Measurements from ENCODE around the gene MAST1. TPM values are rescaled to one million over a fixed set of nuclear protein-coding genes. Genes with fewer than 3 reads are reported as not detected.
A peak's percentile ranks its signal among the peaks of the same experiment; 100 is the strongest.
"Not testable (repeated sequence)": the region's sequence is repeated elsewhere in the genome, so short reads cannot be mapped to it uniquely, and the experiment has no call there.

MAST1 gene
- total RNA-seq, 2 donors from 2014 or later = not detected

DNA sequence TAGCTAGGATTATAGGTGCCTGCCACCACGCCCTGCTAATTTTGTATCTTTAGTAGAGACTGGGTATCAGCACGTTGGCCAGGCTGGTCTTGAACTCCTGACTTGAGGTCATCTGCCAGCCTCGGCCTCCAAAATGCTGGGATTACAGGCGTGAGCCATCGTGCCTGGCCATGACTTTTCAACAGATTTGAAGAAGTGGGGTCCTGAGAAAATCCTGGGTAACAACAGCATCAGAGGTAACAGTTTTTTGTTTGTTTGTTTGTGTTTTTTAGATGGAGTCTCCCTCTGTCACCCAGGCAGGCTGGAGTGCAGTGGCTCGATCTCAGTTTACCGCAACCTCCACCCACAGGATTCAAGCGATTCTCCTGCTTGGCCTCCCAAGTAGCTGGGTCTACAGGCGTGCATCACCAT is 43.3 kb upstream of the MAST1 start:
- H3K4me1 ChIP-seq = peaks cover 0 to 26% of the 10 kb centered on the region in 2 donors
- no peaks in the 10 kb centered on the region for H3K9me3 ChIP-seq
- DNase-seq (ENCODE audit: low spot score) = no peak
- H3K4me3 ChIP-seq = no peak overlapping the region
- H3K27ac ChIP-seq = peak overlapping the region; percentile 96 to 99
- H3K27me3 ChIP-seq = no peaks in the 10 kb centered on the region
- TF ChIP-seq, protein P1, sequence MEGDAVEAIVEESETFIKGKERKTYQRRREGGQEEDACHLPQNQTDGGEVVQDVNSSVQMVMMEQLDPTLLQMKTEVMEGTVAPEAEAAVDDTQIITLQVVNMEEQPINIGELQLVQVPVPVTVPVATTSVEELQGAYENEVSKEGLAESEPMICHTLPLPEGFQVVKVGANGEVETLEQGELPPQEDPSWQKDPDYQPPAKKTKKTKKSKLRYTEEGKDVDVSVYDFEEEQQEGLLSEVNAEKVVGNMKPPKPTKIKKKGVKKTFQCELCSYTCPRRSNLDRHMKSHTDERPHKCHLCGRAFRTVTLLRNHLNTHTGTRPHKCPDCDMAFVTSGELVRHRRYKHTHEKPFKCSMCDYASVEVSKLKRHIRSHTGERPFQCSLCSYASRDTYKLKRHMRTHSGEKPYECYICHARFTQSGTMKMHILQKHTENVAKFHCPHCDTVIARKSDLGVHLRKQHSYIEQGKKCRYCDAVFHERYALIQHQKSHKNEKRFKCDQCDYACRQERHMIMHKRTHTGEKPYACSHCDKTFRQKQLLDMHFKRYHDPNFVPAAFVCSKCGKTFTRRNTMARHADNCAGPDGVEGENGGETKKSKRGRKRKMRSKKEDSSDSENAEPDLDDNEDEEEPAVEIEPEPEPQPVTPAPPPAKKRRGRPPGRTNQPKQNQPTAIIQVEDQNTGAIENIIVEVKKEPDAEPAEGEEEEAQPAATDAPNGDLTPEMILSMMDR (IDR thresholded peaks at IDR 0.05) = no peak
- peaks cover 23% of the 10 kb centered on the region for H3K36me3 ChIP-seq

DNA sequence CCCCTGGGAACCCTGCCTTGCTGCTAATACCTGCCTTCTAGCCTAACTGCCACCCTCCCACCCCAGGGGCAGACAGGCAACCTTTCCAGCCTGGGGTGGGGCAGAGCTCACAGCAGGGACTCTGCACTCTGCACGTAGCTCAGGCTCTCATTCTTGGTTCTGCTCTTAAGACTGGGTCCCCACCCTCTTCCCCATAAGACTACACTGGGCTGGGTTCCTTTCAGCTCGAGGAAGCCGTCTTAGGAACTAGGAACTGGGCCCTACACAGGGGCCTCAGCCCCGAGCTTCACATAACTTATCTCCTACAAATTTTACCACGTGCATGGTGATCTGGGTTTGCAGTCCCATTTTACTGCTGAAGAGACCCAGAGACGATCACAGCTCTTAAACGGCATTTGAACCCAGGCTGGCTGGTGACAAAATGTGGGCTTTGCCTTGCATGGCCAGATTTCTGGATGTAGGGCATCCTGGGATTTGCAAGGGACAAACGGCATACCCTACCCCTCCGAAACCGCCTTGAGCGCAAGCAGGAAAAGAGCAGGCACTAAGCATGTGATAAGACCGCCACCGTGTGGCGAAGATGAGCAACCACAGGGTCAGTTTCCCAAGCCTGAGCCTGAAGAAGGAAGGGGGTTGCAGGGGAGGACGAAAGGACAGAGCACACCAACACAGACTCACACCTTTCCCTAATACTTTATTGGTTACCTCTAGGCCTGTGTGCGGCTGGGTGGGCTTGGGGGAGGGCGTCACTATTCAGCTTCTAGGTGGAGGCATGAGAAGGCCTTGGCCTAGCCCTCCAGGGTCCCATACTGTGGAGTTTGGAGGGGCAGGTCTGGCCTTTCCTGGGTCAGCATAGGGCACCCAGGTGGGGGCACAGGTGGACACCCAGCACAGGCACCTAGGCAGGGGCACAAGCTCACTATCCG is 41.9 kb upstream of the MAST1 start:
- no peaks in the 10 kb centered on the region for H3K27me3 ChIP-seq
- H3K27ac ChIP-seq = peak overlapping the region; percentile 13 to 49
- TF ChIP-seq, protein P1 (IDR thresholded peaks at IDR 0.05) = peak; percentile 82 to 95
- peaks cover 0 to 30% of the 10 kb centered on the region in 2 donors for H3K4me1 ChIP-seq
- H3K9me3 ChIP-seq = no peaks in the 10 kb centered on the region
- peak; percentile 87 for DNase-seq (ENCODE audit: low spot score)
- H3K36me3 ChIP-seq = peaks cover 27% of the 10 kb centered on the region
- H3K4me3 ChIP-seq = no peak overlapping the region

DNA sequence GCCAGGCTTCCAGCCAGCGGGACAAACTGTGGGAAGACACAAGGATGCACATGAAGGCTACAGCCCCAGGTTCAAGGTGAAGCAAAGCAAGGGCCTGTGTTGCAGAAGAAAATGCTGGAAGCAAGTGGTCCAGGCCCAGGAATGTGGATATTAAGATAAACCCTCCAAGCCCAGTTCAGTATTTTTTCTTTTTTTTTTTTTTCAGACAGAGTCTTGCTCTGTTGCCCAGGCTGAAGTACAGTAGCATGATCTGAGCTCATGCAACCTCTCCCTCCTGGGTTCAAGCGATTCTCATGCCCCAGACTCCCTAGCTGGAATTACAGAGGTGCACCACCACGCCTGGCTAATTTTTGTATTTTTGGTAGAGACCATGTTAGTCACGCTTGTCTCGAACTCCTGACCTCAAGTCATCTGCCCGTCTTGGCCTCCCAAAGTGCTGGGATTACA is 41.2 kb upstream of the MAST1 start:
- H3K36me3 ChIP-seq = peaks cover 23% of the 10 kb centered on the region
- H3K4me1 ChIP-seq = peaks cover 0 to 34% of the 10 kb centered on the region in 2 donors
- TF ChIP-seq, protein P1 (IDR thresholded peaks at IDR 0.05) = no peak
- H3K27ac ChIP-seq = no peak overlapping the region
- no peaks in the 10 kb centered on the region for H3K9me3 ChIP-seq
- no peaks in the 10 kb centered on the region for H3K27me3 ChIP-seq
- peak; percentile 59 for DNase-seq (ENCODE audit: low spot score)
- no peak overlapping the region for H3K4me3 ChIP-seq

DNA sequence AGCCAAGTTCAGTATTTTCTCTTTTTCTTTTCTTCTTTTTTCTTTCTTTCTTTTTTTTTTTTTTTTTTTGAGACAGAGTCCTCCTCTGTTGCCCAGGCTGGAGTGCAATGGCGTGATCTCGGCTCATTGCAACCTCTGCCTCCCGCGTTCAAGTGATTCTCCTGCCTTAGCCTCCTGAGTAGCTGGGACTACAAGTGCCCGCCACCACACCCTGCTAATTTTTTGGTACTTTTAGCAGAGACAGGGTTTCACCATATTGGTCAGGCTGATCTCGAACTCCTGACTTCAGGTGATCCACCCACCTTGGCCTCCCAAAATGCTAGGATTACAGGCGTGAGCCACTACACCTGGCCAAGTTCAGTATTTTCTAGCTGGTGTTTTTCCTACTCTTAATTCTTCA is 40.7 kb upstream of the MAST1 start:
- H3K27ac ChIP-seq, H3K27me3 ChIP-seq, H3K4me3 ChIP-seq, H3K9me3 ChIP-seq: not testable (repeated sequence)
- DNase-seq (ENCODE audit: low spot score) = peak; percentile 54
- peaks cover 19% of the 10 kb centered on the region for H3K36me3 ChIP-seq
- H3K4me1 ChIP-seq = peaks cover 0 to 39% of the 10 kb centered on the region in 2 donors

DNA sequence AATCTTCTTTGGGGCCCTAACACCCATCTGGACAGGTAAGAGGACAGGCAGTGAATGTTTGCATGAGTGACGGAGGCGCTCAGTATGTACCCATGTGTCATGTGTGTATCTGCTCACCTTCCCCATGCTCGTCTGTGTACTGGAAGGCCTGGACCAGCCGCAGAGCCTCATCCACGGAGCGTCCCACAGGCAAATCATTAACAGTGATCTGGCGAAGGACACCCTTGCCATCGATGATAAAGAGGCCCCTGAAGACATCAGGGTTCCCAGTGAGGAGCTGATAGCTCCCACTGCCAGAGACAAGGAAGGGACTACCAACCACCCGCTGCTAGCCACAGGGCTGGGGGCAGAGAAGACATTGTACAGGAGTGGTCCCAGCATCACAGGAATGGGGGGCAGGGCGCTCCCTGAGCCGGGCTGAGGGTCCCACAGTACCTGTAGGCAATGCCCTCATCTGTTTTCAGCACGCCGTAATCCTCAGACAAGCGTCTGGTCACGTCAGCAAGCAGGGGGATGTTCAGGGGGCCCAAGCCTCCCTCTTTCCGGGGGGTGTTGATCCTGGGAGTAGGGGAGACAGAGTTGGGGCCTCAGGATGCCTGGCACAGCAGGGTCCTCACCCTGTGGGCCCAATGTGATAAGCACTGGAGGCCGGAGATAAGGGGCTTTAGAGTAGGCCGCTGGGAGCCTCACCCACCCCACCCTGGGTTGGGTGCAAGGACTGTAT is 38.4 kb upstream of the MAST1 start:
- Histone ChIP-seq H3K4me1 (peaks cover 0 to 33% of the 10 kb centered on the region in 2 donors), H3K27me3 (no peaks in the 10 kb centered on the region), H3K27ac (peak overlapping the region in 1 of 2 donors; percentile 85), H3K4me3 (no peak overlapping the region), H3K36me3 (peaks cover 18% of the 10 kb centered on the region), H3K9me3 (no peaks in the 10 kb centered on the region)
- no peak for DNase-seq (ENCODE audit: low spot score)
- TF ChIP-seq, protein P1 (IDR thresholded peaks at IDR 0.05) = no peak

DNA sequence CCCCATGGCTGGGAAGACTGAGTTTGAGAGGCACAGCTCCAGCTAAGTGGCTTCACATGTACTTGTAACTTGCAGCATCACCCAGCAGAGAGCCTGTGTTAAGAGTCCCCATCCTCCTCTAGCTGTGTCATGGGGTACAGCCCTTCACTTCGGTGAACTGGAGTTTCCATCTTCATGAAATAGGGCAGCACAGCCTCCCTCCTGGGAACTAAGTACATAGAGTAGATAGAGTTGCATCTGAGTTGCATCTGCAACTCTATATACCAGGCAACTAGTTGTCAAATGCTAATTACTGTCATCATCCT is 37.9 kb upstream of the MAST1 start:
- Histone ChIP-seq H3K4me3 (peak overlapping the region; percentile 74 to 82), H3K9me3 (no peaks in the 10 kb centered on the region), H3K4me1 (peaks cover 0 to 33% of the 10 kb centered on the region in 2 donors), H3K27me3 (no peaks in the 10 kb centered on the region), H3K36me3 (peaks cover 18% of the 10 kb centered on the region), H3K27ac (peak overlapping the region; percentile 84 to 85)
- TF ChIP-seq, protein P1 (IDR thresholded peaks at IDR 0.05) = no peak
- DNase-seq (ENCODE audit: low spot score) = no peak
